Mucosa of descending colon (tissue), 3 donors: ENCODE measurements around the gene LGALS14. TPM values are rescaled to one million over a fixed set of nuclear protein-coding genes. Genes with fewer than 3 reads are reported as not detected.

ENCODE experiments used
- ATAC-seq: fragments of 200-7000 bp; cut with Tn5 transposase; one replicate; pipeline ENCODE4 v1.9.1; 2020; ENCODE audit warnings: mild to moderate bottlenecking, moderate library complexity
- DNase-seq, 3 donors: peaks; one replicate each; pipeline ENCODE4 v3.0.0-alpha.2; 2020
- H3K36me3 ChIP-seq: fragments of 200-600 bp; one replicate; pipeline ENCODE4 v1.8.0; 2021; ENCODE audit warnings: low read depth, mild to moderate bottlenecking
- H3K4me1 ChIP-seq: fragments of 200-600 bp; one replicate; pipeline ENCODE4 v1.8.0; 2021; ENCODE audit warnings: low read depth, mild to moderate bottlenecking
- H3K4me3 ChIP-seq: fragments of 200-600 bp; one replicate; pipeline ENCODE4 v1.8.0; 2021; ENCODE audit warnings: mild to moderate bottlenecking
- H3K9me3 ChIP-seq: fragments of 200-600 bp; one replicate; pipeline ENCODE4 v1.8.0; 2021; ENCODE audit warnings: mild to moderate bottlenecking
- CTCF ChIP-seq: fragments of 200-600 bp; IDR thresholded peaks from one replicate; pipeline ENCODE4 v1.8.0; 2022; ENCODE audit warnings: antibody characterized with exemption, mild to moderate bottlenecking
- intact Hi-C, 2 donors: fragments of 100-400 bp; cut with DNase I in 1 of 2; cut with micrococcal nuclease in 1 of 2; formaldehyde crosslinking; loops; one replicate each; pipeline versions ENCODE4 v1.11.0 to v1.11.1; 2022; cut with DNase I, micrococcal nuclease
- total RNA-seq, 3 donors: library from RNA; stranded (reverse); fragmentation: NEBNext Ultra II Directional in 2 of 3; extraction: Animal tissue kit (Norgen Biotek cat#: 25700) in 2 of 3; gene quantifications; one replicate each; pipeline versions ENCODE4 v1.2.1 to v1.2.4, GENCODE V29; 2021 to 2023
- donor health status: DM: no; HTN: no; CAD: no; lungs with moderate emphysema.
- donor health status: DM: no; HTN: no; CAD: no.
- donor health status: DM: no; HTN: yes; CAD: no.

The LGALS14 gene
- total RNA-seq, 3 donors from 2014 or later, result not detected

GRCh38 chr19:39698535-39698934 is 5.7 kb upstream of the LGALS14 start:
- TF ChIP-seq CTCF, result no peak
- no peak for ATAC-seq
- no peak for DNase-seq
- Histone ChIP-seq H3K4me1 (no peaks in the 10 kb centered on the region), H3K9me3 (no peaks in the 10 kb centered on the region), H3K4me3 (no peak overlapping the region), H3K36me3 (no peaks in the 10 kb centered on the region)
- intact Hi-C loops, result no loop called here

GRCh38 chr19:39701291-39701690 is 3.0 kb upstream of the LGALS14 start:
- Histone ChIP-seq H3K4me1 (no peaks in the 10 kb centered on the region), H3K36me3 (no peaks in the 10 kb centered on the region), H3K4me3 (no peak overlapping the region), H3K9me3 (no peaks in the 10 kb centered on the region)
- no peak for DNase-seq
- ATAC-seq, result no peak
- intact Hi-C loops, result no loop called here
- TF ChIP-seq CTCF, result no peak

- ATAC-seq (no peak), DNase-seq (no peak)
- Histone ChIP-seq H3K36me3 (no peaks in the 10 kb centered on the region), H3K4me1 (no peaks in the 10 kb centered on the region), H3K9me3 (no peaks in the 10 kb centered on the region), H3K4me3 (no peak overlapping the region)
- intact Hi-C loops, result no loop called here
- no peak for TF ChIP-seq CTCF
Measured at GRCh38 chr19:39705578-39706188, 1.4 kb downstream of the LGALS14 start.

- ATAC-seq (no peak), DNase-seq (no peak)
- no peaks in the 10 kb centered on the region for H3K36me3 ChIP-seq
- intact Hi-C loops, result no loop called here
- no peaks in the 10 kb centered on the region for H3K4me1 ChIP-seq
- H3K9me3 ChIP-seq, result no peaks in the 10 kb centered on the region
- H3K4me3 ChIP-seq, result no peak overlapping the region
- no peak for TF ChIP-seq CTCF
Measured at GRCh38 chr19:39708594-39708993, 4.3 kb downstream of the LGALS14 start.

GRCh38 chr19:39709026-39709872 is 5.0 kb downstream of the LGALS14 start:
- DNase-seq (no peak), ATAC-seq (no peak)
- intact Hi-C loops, result no loop called here
- H3K36me3 ChIP-seq, result no peaks in the 10 kb centered on the region
- no peaks in the 10 kb centered on the region for H3K9me3 ChIP-seq
- H3K4me3 ChIP-seq, result no peak overlapping the region
- TF ChIP-seq CTCF, result no peak
- H3K4me1 ChIP-seq, result no peaks in the 10 kb centered on the region
